GM19025 (cell line): Measurements from ENCODE around the gene SNUPN.
"Not testable (repeated sequence)": the region's sequence is repeated elsewhere in the genome, so short reads cannot be mapped to it uniquely, and the experiment has no call there.

ENCODE experiments used
- ATAC-seq: cut with Tn5 transposase; IDR thresholded peaks from one replicate; pipeline ENCODE4 v1.9.1; 2021; ENCODE audit warnings: mild to moderate bottlenecking, low read depth, moderate library complexity; ENCODE audit not compliant: unreplicated experiment

SNUPN gene

DNA sequence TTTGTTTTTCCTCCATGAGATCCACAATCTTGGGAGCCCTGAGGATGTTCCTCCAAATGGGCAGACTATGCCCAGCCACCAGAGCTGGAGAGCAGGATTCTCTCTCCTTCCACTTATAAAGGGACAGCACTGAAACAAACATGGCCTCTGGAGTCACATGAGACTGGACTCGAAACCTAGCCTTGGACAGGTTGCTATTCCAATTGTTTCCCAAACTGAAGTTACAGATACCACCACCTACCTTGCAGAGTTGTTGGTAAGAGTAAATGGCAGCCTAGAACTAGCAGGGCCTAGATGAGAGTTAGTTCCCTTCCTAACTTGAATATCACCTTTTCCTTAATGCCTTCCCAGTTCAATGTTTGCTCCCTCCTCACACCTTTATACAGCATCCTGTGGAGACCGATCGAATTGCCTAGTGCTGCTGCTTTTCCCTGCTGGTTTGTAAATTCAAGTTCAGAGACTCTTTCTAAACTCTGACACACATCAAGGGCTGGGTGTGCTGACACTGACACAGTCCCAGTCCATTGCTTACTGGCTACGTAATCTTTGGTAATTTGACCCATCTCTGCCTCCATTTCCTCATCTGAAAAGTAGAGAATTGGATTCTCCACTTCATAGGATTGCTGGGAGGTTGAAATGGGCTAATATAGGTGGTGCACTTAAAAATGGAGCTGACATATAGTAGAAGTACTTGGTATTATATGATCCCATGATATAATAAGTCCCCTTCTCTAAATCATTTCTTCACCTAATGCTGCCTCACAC lies 11.9 kb upstream of the SNUPN start:
- no peak for ATAC-seq

DNA sequence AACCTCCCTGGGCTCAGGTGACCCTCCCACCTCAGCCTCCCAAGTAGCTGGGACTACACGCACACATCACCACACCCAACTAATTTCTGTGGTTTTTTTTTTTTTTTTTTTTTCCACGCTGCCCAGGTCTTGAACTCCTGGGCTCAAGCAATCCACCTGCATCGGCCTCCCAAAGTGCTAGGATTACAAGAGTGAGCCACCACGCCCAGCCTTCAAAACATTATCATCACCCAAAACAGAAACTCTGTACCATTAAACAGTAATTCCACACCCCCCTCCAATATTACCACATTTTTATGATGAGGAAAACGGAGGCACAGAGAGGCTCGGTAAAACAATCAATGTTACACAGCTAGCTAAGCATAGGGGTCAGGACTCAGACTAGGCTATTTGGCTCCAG lies 10.5 kb upstream of the SNUPN start:
- ATAC-seq, result no peak

DNA sequence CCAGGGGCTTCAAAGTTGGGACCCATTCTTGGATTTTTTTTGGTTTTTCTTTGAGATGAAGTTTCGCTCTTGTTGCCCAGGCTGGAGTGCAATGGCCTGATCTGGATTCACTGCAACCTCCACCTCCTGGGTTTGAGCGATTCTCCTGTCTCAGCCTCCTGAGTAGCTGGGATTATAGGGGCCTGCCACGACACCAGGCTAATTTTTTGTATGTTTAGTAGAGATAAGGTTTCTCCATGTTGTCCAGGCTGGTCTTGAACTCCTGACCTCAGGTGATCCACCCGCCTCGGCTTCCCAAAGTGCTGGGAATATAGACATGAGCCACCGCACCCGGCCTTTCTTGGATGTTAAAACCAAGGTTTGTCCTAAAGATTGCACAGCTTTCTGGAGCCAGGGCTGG lies 8.4 kb upstream of the SNUPN start:
- ATAC-seq, result not testable (repeated sequence)

DNA sequence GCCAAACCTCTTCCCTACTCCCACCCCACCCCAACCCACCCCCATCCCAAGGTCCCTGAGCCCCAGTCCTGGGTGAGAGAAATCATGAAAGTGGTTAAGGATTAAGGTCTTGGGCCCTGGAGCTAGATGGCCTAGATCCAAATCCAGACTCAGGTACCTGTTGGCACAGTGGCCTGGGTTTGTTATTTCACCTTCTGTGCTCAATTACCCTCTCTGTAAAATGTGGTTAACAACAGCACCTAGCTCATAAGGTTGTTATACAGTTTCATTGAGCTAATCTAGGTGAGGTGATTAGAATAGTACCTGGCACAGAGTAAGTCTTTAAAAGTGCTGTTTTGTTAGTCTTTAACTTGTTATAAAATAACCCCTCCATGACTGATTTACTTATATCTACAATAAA lies 6.4 kb upstream of the SNUPN start:
- ATAC-seq, result no peak

DNA sequence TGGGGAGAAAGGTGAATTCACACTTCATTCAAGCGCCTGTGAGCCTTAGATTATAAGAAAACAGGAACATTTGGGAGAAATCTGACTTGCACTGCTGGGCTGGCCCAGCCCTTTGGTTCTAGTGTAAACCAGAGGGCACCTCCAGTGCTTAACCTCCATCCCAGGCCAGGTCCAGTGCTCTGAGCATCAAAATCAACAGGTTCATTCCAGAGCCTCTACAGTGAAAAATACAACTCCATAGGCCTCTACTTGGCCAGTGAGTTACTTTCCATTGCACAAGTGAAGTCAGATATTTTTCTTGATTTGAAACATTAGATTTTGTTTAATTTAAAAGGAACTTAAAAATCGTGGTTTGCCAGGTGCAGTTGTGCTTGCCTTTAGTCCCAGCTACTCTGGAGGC lies 3.0 kb downstream of the SNUPN start:
- ATAC-seq, result no peak

DNA sequence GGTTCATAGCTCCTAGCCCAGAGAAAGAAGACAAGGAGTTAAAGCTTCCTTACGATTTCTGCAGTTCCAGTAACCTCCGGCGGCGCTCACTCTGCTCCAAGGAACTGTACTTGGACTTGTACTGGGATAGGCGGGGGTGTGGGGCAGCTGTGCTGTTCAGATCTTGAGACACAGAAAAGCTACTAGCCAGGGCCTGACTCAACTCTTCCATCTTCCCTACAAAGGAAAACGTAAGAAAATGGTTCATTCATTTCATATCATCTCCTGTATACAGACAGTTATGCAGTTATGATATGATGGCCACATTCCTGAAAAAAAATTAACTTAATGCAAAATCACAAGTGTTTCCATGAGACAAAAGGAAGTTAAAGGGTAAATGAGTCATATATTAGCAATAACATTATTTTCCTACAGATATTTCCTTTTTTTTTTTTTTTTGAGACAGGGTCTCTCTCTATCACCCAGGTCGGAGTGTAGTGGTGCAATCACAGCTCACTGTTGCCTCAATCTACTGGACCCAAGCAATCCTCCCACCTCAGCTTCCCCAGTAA lies 4.6 kb downstream of the SNUPN start:
- no peak for ATAC-seq

DNA sequence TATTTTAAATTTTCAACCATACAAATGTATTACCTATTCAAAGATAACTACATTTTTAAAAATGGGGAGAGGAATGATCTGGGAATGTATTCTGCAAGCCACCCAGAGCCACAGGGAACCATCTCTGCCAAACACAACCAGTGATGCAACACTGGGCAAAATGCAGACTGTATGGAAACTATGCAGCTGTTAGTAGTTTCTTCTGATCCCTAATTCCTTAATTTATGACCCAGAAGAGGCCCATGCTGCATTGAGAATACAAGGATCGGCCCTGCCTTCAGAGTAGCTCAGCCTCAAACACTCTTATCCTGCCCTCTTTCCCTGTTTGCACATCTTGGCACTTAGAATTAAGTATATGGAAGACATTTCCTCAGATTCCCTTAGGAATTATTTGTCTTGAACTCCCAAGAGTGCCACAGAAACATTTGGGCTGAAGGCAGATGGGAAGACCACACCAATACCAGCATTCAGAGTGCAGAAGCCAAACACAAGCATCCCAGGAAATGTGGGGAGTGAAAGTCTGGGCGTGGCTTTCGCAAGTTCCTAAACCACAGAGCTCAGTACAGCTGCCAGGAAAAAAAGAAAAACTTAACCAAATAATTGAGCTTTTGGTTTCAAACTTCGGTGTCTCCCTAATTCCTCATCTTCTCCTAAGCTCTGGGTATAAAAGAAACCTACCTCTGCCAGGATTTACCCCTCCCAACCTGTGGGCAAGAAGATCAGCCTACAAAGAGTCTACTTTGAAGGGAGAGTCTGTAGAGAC lies 5.3 kb downstream of the SNUPN start:
- no peak for ATAC-seq

DNA sequence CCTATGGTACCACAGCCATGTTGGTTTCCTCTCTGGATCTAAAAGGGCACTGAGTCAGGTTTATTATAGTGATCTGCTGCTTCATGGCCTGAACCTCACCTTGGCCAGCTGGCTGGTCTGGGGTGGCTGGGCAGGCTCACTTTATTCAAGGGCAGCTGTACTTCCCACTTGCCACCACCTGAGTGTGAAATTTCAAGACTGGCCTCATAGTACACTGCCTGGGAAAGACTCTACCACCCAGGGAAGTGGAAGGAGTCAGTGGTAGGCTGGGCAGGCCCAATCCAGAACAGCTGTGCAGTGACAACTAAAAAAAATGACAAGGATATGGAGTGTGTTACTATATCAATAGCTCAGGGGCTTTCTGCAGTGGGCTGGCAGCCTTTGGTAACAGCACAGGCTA lies 8.8 kb downstream of the SNUPN start:
- no peak for ATAC-seq

DNA sequence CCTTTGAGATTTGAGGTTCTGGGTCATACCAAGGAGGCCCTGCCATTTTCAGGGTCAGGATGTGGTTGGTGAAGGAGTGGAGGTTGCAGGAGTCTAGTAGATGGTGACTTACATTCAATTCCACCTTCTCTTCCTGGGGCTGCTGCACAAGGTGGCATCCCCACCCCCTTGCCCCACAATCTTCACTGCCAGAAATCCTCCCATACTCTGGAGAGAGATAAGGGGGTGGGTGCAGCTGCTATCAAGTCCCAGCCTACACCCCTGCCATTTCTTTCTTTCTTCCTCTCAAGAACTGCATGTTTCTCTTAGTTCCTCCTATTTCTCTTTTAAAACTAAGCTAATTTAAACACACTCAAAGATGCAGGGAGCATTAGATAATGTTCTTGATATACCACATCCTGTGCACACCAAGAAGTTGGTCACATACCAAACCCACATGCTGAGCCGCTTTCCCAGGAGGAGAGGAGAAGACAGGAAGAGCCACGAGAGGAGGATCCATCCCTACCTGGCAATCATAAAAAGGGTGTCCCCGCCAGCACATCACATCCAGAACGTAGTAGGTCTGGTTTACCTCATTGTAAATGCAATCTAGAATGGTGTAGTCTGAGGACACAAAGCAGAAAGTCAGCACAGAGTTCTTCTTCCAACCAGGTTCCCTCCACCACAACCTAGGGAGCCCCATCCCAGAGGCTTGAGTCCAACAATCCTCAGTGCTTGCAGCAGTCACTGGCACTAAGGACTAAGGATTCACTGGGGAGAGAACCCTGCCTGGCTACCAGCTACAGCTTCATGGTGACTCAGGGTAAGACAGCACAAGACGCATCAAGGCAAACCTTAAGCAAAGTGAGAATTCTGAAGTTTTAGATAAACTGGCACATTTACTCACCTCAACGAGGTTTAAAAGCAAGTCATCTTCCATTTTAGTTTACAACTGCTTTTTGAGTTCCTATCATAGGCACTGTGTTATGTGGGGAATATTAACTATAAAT lies 18.5 kb downstream of the SNUPN start:
- ATAC-seq, result no peak

DNA sequence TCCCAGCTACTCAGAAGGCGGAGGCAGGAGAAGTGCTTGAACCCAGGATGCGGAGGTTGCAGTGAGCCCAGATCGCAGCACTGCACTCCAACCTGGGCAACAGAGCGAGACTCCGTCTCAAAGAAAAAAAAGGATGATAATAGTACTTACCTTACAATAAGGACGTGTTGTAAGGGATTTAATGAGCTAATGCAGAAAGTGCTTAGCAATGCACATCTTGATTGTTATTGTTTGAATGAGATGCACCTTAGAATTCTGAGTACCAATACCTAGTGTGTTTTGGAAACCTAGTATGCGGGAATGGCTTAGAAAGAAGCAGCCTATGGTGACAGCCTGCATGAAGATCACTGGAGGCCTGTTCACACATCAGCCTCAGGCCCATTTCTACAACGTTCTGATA lies 19.5 kb downstream of the SNUPN start:
- ATAC-seq, result no peak

DNA sequence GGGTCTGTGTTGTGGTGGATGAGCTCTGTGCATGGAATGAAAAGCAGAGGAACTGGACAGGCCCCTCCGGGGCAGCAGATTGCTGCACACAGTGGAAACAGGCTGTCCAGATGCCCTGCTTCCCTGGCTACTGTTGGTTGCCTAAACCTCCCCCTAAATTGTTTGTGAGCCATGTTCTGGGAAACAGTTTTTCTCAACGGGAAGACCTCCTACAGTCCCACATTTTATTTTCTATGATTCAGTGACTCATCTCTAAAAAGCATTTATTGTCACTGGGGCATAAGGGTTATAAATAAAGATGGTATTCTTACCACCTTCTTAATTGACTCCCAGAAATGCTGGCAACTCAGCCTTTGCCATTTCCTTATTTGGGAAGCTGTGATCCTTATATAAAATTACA lies 26.1 kb downstream of the SNUPN start:
- ATAC-seq, result no peak

DNA sequence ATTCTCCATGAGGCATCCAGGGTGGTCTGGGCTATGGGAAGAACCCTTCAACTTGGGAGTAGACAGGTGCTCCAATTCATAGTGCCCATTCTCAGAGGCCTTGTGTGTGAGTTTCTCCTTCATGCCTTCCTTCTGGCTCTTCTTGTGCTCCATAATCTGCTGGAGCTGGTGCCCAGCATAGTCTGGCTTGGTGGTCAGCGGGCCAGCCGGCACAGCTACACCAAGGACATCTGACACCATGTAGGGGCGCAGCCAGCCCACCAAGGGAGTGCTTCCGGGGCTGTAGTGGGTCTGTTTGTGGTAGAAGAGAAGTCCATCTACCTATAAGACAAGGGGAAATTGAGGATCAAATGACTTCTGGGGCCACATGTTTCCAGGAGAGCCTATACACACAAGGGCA lies 27.2 kb downstream of the SNUPN start:
- ATAC-seq, result no peak

DNA sequence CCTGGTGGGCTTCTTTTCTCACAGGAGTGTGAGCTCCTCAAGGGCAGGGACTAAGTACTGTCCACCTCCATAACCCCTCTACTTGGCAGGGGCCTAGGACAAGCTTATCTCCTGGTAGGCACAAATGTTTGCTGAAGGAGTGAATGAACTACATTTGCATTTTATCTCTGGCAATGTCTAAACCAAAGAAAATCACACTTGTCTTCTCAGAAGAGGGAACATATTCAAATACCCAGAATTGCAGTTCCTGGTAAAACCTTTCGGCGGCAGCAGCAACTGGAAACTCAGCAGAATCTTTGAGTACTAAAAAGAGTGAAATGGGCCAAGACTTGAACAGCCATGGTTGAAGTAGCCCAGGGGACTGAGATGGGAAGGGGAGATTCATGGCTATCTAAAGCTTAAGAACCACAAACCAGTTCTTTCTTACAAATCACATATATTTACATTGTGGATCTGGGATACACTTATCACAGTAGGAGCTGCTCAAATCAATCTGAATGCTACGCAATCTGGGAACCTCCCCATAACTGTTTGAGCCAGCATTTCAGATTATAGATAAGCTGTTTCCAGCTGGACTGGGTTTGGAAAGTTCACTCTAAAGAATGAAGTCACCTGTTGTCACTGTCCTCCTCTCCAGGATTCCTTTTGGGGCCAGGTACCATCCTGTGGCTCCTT lies 27.7 kb downstream of the SNUPN start:
- ATAC-seq, result no peak

DNA sequence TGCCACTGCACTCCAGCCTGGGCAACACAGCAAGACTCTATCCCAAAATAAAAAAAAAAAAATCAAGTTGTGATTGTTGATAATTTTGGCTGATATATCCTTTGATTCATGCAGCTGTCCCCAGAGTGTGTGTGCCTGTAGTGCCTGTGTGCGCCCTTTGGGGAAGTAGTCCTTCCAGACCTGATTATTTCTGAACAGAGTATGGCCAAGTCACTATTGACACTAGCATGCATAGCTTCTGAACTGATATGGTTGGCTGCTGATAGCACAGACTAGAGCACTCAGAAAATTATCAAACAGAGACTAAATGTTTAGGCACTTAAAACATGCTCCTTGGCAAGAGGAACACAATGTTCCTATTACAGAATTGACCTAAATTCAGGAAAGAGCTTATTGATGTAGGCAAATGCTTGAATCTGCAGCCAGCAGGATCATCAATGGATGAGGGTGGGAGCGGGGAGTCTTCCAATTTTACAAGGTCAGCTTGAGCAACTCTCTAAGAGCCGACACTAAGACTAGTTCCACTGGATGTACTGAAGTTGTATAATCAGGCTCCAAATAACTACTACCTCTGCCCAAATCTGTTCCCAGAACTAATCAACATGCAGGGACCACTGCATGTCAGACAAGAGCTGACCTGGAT lies 28.7 kb downstream of the SNUPN start:
- ATAC-seq, result no peak

DNA sequence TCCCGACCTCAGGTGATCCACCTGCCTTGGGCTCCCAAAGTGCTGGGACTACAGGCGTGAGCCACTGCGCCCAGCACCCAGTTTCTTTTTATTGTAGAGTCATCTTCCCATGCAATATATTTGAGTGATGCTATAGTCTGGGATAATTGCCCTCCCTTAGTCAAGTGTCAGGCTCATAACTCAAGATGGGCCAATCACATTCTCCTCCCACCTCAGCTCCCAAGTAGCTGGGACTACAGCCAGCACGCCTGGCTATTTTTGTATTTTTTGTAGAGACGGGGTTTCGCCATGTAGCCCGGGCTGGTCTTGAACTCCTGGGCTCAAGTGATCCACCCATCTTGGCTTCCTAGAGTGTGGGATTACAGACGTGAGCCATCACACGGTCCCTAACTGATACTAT lies 31.2 kb downstream of the SNUPN start:
- ATAC-seq, result no peak

DNA sequence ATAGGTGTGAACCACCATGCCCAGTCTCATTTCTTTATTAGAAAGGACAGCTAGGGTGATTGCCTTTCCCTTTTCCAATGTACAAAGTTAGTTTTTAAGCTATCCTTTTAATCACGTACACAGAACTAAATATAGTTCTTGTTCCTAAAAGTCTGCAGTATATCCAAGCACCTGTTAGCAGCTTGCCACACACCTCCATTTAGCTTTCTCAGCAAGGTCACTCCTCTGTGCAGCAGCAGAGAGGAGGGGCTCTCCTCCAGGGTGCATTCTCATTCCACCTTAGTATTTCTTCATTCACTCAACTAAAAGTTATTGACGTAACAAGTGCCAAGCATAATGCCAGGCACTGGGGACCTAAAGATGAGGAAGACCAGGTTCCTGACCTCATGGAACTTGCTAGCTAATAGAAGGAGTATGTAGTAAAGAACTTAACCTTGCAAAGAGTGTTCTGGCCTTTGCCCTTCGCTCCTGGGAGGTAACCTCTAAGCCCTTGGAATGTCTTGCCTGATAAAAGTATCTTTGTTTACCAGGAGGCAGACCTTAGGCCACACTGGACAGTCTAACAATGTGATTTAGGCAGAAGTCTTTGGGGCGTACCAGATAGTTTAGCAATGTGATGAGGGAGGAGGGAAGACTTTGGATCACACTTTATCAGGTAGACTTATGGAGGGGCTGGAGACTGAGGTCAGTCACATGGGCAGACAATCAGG lies 33.7 kb downstream of the SNUPN start:
- no peak for ATAC-seq

DNA sequence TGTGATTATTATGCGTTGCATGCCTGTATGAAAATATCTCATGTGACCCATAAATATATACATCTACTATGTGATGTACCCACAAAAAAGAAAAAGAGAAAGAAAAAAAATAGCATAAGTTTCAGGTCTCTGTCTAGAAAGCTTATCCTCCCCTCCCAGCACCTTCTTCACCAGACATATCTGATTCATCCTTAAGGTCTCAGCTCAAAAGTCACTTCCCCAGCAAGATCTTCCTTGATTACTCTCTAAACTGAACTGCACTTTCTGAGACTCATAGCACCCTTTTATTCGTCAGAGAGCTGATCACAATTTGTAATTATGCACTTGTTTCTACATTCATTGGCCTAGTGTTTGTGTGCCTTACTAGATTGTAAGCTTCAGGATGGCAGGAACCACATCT lies 35.3 kb downstream of the SNUPN start:
- no peak for ATAC-seq

DNA sequence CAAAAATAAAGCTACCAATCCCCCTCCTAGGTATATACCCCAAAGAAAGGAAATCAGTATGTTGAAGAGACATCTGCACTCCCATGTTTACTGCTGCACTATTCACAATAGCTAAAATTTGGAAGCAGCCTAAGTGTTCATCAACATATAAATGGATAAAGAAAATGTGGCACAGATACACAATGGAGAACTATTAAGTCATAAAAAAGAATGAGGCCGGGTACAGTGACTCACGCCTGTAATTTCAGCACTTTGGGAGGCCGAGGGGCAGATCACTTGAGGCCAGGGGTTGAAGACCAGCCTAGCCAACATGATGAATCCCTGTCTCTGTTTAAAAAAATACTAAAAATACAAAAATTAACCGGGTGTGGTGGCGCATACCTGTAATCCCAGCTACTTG lies 36.5 kb downstream of the SNUPN start:
- no peak for ATAC-seq

DNA sequence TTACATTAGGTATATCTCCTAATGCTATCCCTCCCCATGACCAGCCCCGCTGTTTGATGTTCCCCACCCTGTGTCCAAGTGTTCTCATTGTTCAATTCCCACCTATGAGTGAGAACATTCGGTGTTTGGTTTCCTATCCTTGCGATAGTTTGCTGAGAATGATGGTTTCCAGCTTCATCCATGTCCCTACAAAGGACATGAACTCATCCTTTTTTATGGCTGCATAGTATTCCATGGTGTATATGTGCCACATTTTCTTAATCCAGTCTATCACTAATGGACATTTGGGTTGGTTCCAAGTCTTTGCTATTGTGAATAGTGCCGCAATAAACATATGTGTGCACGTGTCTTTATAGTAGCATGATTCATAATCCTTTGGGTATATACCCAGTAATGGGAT lies 39.1 kb downstream of the SNUPN start:
- ATAC-seq, result not testable (repeated sequence)
